Limb (tissue), 2 donors: Measurements from ENCODE around the gene WDR7.

ENCODE experiments used
- DNase-seq, 2 donors: peaks; one replicate each; pipeline ENCODE4 v3.0.0-alpha.2; 2016; ENCODE audit errors: extremely low spot score in 2 of 2

The WDR7 gene

GRCh38 chr18:56935434-56936040 lies 284.4 kb downstream of the WDR7 start:
- DNase-seq = no peak

GRCh38 chr18:56936457-56936856 lies 285.3 kb downstream of the WDR7 start:
- DNase-seq = no peak

- DNase-seq = no peak
Observed at GRCh38 chr18:56937874-56938430, 286.8 kb downstream of the WDR7 start.

- DNase-seq = no peak
Observed at GRCh38 chr18:56945171-56946083, 294.3 kb downstream of the WDR7 start.

- DNase-seq = no peak
Observed at GRCh38 chr18:56947236-56947635, 296.1 kb downstream of the WDR7 start.

- no peak for DNase-seq
Observed at GRCh38 chr18:56952026-56952425, 300.9 kb downstream of the WDR7 start.

GRCh38 chr18:56953428-56954198 lies 302.5 kb downstream of the WDR7 start:
- DNase-seq = no peak

- no peak for DNase-seq
Observed at GRCh38 chr18:56955490-56955889, 304.3 kb downstream of the WDR7 start.

GRCh38 chr18:56959120-56959519 lies 308.0 kb downstream of the WDR7 start:
- DNase-seq = no peak

- no peak for DNase-seq
Observed at GRCh38 chr18:56962322-56962721, 311.2 kb downstream of the WDR7 start.

GRCh38 chr18:56967035-56967434 lies 315.9 kb downstream of the WDR7 start:
- no peak for DNase-seq

- DNase-seq = no peak
Observed at GRCh38 chr18:56973487-56973886, 322.3 kb downstream of the WDR7 start.

- DNase-seq = no peak
Observed at GRCh38 chr18:56974141-56974540, 323.0 kb downstream of the WDR7 start.

- DNase-seq = no peak
Observed at GRCh38 chr18:56975276-56975675, 324.1 kb downstream of the WDR7 start.

GRCh38 chr18:56977309-56977708 lies 326.1 kb downstream of the WDR7 start:
- DNase-seq = no peak

- no peak for DNase-seq
Observed at GRCh38 chr18:56977771-56978170, 326.6 kb downstream of the WDR7 start.

- no peak for DNase-seq
Observed at GRCh38 chr18:56980151-56980550, 329.0 kb downstream of the WDR7 start.

- no peak for DNase-seq
Observed at GRCh38 chr18:56982766-56983165, 331.6 kb downstream of the WDR7 start.

- DNase-seq = no peak
Observed at GRCh38 chr18:56983275-56983992, 332.3 kb downstream of the WDR7 start.

- DNase-seq = no peak
Observed at GRCh38 chr18:56984731-56985130, 333.6 kb downstream of the WDR7 start.

- no peak for DNase-seq
Observed at GRCh38 chr18:56986829-56987228, 335.7 kb downstream of the WDR7 start.
